ENCODE data around the gene C16orf87. TPM values are rescaled to one million over a fixed set of nuclear protein-coding genes. Genes with fewer than 3 reads are reported as not detected.

Gene C16orf87
- total RNA-seq, 4 donors from 2014 or later = 5.7 to 7.6 (median 7.0) TPM

DNA sequence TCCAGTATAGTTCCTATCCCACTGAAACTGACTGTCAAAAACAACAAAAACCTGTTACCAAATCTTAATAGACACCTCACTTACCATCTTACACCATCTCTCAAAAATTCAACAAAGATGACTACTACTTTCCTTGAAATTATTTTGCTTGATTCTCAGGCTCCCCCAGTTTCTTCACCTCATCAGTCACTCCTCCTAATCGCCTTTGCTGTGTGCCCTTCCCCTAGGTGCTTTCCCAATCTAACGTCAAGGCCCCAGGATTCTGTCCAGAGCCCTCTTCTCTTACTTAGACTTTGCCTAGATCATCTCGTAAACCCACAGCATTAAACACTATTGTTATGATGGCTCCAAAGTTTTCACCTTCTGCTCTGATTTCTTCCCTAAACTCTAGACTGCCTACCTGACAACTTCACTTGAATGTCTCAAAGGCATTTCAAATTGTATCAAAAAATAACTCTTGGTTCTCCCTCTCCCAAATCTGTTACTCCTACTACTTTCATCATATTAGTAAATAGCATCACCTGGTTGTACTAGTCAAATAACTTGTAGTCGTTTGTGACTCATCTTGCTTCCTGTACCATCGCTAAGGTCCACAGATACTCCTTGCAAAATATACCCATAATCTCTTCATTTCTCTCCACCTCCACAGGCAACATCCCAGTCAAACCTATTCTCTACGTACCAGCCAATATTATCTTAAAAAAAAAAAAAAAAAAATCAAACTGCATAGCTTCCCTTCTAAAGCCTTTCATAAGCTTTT, 18.0 kb downstream of the C16orf87 start:
- no peak for DNase-seq
- Histone ChIP-seq H3K36me3 (no peaks in the 10 kb centered on the region), H3K4me1 (peaks cover 0 to 16% (median 0%) of the 10 kb centered on the region in 3 donors), H3K4me3 (no peak overlapping the region), H3K27me3 (no peaks in the 10 kb centered on the region), H3K27ac (no peak overlapping the region), H3K9me3 (no peaks in the 10 kb centered on the region)
- TF ChIP-seq POLR2A (IDR thresholded peaks at IDR 0.05) = no peak
- TF ChIP-seq CTCF (IDR thresholded peaks at IDR 0.05) = no peak
- 65 to 73% methylated on average over 6 of the region's 6 CpGs for whole genome bisulfite sequencing, 2 donors
- intact Hi-C loops (cut with DNase I) = no loop called here

DNA sequence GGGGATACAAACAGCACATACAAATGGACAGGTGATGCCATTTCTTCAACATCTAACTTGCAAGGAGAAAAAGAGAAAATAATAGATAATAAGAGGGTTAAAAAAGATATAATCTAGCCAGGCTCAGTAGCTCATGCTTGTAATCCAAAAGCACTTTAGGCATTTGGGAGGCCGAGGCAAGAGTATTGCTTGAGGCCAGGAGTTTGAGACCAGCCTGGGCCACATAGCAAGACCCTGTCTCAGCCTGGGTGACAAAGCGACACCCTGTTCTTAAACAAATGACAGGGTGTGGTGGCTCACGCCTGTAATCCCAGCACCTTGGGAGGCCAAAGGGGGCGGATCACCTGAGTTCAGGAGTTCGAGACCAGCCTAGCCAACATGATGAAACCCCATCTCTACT, 19.3 kb downstream of the C16orf87 start:
- intact Hi-C loops (cut with DNase I) = no loop called here

DNA sequence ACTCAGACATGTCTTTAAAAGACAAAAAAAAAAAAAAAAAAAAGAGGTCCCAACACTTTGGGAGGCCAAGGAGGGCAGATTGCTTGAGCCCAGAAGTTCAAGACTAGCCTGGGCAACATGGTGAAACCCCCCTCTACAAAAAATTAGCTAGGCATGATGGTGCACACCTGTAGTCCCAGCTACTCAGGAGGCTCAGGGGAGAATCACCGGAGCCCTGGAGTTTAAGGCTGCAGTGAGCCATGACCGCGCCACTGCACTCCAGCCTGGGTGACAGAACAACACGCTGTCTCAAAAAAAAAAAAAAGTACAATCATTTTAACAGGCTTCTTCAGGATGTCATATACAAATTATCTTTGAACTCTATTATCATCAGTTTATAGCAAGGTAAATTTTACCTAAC, 22.0 kb downstream of the C16orf87 start:
- intact Hi-C loops (cut with DNase I) = no loop called here
- H3K9me3 ChIP-seq = no peaks in the 10 kb centered on the region
- no peak overlapping the region for H3K4me3 ChIP-seq
- H3K27me3 ChIP-seq = no peaks in the 10 kb centered on the region
- 92 to 93% methylated on average over 4 of the region's 4 CpGs for WGBS, 2 donors
- H3K27ac ChIP-seq = no peak overlapping the region
- H3K4me1 ChIP-seq = peaks cover 0 to 15% (median 0%) of the 10 kb centered on the region in 3 donors
- no peaks in the 10 kb centered on the region for H3K36me3 ChIP-seq
- TF ChIP-seq POLR2A (IDR thresholded peaks at IDR 0.05) (no peak), CTCF (IDR thresholded peaks at IDR 0.05) (no peak)
- DNase-seq = no peak

More for the DNA sequence above, 19.3 kb downstream of the C16orf87 start:
- WGBS, 2 donors = 90 to 92% methylated on average over 5 of the region's 5 CpGs
- Histone ChIP-seq H3K27me3 (no peaks in the 10 kb centered on the region), H3K27ac (no peak overlapping the region), H3K4me3 (no peak overlapping the region), H3K4me1 (peaks cover 0 to 15% (median 0%) of the 10 kb centered on the region in 3 donors), H3K36me3 (no peaks in the 10 kb centered on the region), H3K9me3 (no peaks in the 10 kb centered on the region)
- no peak for TF ChIP-seq CTCF (IDR thresholded peaks at IDR 0.05)
- no peak for TF ChIP-seq POLR2A (IDR thresholded peaks at IDR 0.05)
- no peak for DNase-seq

GRCh38 chr16:46807336-46807735, 23.6 kb downstream of the C16orf87 start:
- no peak for TF ChIP-seq CTCF (IDR thresholded peaks at IDR 0.05)
- TF ChIP-seq POLR2A (IDR thresholded peaks at IDR 0.05) = no peak
- Histone ChIP-seq H3K36me3 (peaks cover 0 to 6% (median 0%) of the 10 kb centered on the region in 3 donors), H3K27ac (no peak overlapping the region), H3K4me3 (no peak overlapping the region), H3K9me3 (no peaks in the 10 kb centered on the region), H3K27me3 (no peaks in the 10 kb centered on the region), H3K4me1 (peaks cover 0 to 15% (median 0%) of the 10 kb centered on the region in 3 donors)
- WGBS, 2 donors = 90 to 93% methylated on average over 1 of the region's 1 CpG
- DNase-seq = no peak
- intact Hi-C loops (cut with DNase I) = no loop called here

GRCh38 chr16:46803373-46803772, 27.6 kb downstream of the C16orf87 start:
- H3K4me3 ChIP-seq = no peak overlapping the region
- DNase-seq = no peak
- no peaks in the 10 kb centered on the region for H3K27me3 ChIP-seq
- TF ChIP-seq POLR2A (IDR thresholded peaks at IDR 0.05) = no peak
- no peak for TF ChIP-seq CTCF (IDR thresholded peaks at IDR 0.05)
- intact Hi-C loops (cut with DNase I) = no loop called here
- no peak overlapping the region for H3K27ac ChIP-seq
- H3K9me3 ChIP-seq = no peaks in the 10 kb centered on the region
- H3K36me3 ChIP-seq = peaks cover 0 to 7% (median 0%) of the 10 kb centered on the region in 3 donors
- 72 to 73% methylated on average over 3 of the region's 3 CpGs for WGBS, 2 donors
- H3K4me1 ChIP-seq = no peaks in the 10 kb centered on the region
